ENCODE measurements around the gene SLIT3.

Gene SLIT3

DNA sequence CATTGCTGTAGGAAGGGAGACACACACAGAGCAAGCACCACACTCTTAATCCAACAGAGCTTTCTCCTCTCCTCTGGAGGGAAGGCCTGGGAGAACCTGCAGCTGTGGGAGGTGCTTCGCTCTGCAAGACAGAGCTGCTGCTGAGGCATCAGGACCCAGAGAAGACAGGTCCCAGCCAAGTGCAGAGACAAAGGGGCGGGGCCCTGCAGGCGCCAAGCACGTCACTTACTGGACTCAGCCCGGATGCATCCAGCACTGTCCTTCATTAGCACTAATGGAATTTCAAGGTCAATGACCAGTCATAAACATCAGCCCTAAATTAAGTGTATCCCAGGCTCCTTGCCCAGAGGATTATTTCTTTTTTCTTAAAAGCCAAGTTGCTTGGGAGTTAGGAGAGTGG, 384.7 kb downstream of the SLIT3 start:
- H3K4me3 ChIP-seq (ENCODE audit: low read depth, low read length): no peak overlapping the region
- DNase-seq (ENCODE audit: low read depth): no peak
- TF ChIP-seq, protein P1, sequence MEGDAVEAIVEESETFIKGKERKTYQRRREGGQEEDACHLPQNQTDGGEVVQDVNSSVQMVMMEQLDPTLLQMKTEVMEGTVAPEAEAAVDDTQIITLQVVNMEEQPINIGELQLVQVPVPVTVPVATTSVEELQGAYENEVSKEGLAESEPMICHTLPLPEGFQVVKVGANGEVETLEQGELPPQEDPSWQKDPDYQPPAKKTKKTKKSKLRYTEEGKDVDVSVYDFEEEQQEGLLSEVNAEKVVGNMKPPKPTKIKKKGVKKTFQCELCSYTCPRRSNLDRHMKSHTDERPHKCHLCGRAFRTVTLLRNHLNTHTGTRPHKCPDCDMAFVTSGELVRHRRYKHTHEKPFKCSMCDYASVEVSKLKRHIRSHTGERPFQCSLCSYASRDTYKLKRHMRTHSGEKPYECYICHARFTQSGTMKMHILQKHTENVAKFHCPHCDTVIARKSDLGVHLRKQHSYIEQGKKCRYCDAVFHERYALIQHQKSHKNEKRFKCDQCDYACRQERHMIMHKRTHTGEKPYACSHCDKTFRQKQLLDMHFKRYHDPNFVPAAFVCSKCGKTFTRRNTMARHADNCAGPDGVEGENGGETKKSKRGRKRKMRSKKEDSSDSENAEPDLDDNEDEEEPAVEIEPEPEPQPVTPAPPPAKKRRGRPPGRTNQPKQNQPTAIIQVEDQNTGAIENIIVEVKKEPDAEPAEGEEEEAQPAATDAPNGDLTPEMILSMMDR (IDR thresholded peaks at IDR 0.05; ENCODE audit: insufficient read depth, low read depth, low read length, missing control alignments): no peak

DNA sequence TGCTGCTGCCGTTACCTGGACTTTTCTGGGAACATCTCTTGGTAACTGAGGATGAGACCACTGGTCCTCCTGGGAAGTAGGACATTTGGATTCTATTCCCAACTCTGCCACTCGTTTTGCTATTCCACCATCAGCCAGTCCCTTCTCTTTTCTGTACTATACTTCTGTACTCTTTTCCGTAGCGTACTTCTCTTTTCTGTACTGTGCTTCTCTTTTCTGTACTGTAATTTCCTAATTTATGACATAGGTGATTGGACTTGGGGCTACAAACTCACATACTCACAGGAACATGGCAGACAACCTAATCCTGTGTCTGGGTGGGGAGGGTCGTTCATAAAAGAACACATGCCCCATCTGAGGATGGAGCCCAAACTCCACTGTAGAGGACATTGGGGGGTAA, 386.4 kb downstream of the SLIT3 start:
- DNase-seq (ENCODE audit: low read depth): no peak
- H3K4me3 ChIP-seq (ENCODE audit: low read depth, low read length): no peak overlapping the region
- TF ChIP-seq, protein P1 (IDR thresholded peaks at IDR 0.05; ENCODE audit: insufficient read depth, low read depth, low read length, missing control alignments): no peak

DNA sequence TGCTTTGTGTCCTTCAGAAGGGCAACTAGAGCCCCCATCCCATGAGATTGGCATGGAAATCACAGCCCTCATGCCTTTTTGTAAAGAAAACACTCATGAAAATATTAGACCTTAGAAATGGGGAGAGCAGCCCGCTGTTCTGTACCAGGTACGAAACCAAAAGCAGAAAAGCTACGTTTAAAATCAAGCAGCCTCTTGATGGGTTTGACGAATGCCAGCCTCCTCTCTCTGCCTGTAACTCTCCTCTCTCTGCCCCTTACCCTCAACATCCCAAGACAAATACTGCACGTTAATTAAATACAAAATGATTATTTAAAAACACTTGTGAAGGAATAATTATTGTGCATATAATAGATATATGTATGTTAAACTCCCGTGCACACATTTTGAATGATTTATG, 390.1 kb downstream of the SLIT3 start:
- no peak overlapping the region for H3K4me3 ChIP-seq (ENCODE audit: low read depth, low read length)
- DNase-seq (ENCODE audit: low read depth): no peak
- TF ChIP-seq, protein P1 (IDR thresholded peaks at IDR 0.05; ENCODE audit: insufficient read depth, low read depth, low read length, missing control alignments): no peak

DNA sequence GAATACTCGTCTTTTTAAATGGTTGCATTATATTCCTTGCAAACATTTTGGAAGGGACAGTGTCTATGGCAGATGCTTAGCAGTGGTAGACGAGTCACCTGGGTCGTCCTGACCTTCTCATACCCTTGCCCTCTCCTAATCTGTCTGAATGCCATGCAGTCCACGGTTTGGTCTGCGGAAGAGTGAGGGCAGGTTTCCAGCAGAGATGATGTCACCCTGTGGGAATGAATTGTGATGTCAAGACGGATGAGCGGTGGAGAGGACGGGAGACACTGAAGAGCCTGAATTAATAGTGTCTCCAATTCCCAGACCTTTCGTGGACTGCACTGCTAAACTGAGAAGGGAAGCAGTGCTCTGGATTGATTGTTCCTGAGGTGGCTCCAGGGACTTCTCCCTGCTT, 392.7 kb downstream of the SLIT3 start:
- no peak for DNase-seq (ENCODE audit: low read depth)
- H3K4me3 ChIP-seq (ENCODE audit: low read depth, low read length): no peak overlapping the region
- TF ChIP-seq, protein P1 (IDR thresholded peaks at IDR 0.05; ENCODE audit: insufficient read depth, low read depth, low read length, missing control alignments): no peak

DNA sequence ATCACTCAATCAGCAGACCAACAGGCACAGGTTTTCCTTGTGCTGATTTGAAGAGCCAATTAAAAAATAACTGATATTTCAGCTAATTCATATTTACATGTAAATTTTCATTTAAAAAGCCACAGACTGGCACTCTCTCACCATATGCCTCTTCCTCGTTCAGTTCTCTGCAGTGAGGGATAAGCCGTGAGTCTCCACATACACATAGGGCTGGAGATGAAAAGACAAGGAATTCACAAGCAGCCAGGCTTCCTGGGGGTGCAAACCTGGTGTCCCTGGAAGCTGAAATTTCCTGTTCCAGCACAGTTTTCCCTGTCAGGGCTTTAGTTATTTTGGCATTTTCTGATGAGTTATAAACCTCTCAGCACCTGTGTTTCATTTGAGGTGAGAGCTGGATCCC, 397.9 kb downstream of the SLIT3 start:
- no peak for DNase-seq (ENCODE audit: low read depth)
- no peak overlapping the region for H3K4me3 ChIP-seq (ENCODE audit: low read depth, low read length)
- TF ChIP-seq, protein P1 (IDR thresholded peaks at IDR 0.05; ENCODE audit: insufficient read depth, low read depth, low read length, missing control alignments): no peak

DNA sequence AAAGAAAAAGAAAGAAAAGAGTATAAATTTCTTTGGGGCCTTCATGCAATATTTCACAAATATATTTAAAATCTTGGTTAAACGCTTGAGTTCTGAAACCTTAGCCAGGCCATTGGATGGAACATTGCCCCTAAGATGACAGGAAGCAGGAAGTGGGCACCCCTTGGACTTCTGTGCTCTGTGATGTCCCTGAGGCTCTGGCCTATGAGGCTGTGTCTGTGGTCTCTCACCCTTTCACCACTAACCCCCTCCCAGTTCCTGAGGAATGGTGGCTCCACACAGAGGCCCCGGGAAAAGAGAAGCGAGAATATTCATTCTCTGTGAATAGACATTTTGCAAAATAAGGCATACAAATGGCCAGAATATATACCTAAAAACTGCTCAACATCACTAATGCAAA, 401.3 kb downstream of the SLIT3 start:
- TF ChIP-seq, protein P1 (IDR thresholded peaks at IDR 0.05; ENCODE audit: insufficient read depth, low read depth, low read length, missing control alignments): no peak
- DNase-seq (ENCODE audit: low read depth): no peak
- no peak overlapping the region for H3K4me3 ChIP-seq (ENCODE audit: low read depth, low read length)

DNA sequence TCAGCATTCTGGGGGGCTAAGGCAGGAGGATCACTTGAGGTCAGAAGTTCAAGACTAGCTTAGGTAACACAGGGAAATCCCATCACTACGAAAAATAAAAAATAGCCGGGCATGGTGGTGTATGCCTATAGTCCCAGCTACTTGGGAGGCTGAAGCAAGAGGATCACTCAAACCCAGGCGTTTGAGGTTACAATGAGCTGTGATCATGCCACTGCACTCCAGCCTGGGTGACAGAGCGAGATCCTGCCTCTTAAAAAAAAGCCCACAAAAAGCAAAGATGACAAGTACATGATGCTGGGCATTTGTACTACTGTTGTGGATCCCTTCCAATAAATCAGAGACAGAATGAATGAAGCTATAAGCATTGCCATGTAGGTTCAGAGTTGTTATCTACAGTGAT, 401.7 kb downstream of the SLIT3 start:
- DNase-seq (ENCODE audit: low read depth): no peak
- TF ChIP-seq, protein P1 (IDR thresholded peaks at IDR 0.05; ENCODE audit: insufficient read depth, low read depth, low read length, missing control alignments): no peak
- no peak overlapping the region for H3K4me3 ChIP-seq (ENCODE audit: low read depth, low read length)

All from GM12865 (cell line).